CD4-positive, alpha-beta T cell treated with Interleukin-15 for 1 hour (primary cell): ENCODE results near the gene CENPP.

ENCODE experiments used
- DNase-seq: peaks from one replicate; pipeline ENCODE4 v3.0.0-alpha.2; 2020

The CENPP gene

GRCh38 chr9:92664394-92665152 lies 338.8 kb downstream of the CENPP start:
- DNase-seq, result no peak

DNA sequence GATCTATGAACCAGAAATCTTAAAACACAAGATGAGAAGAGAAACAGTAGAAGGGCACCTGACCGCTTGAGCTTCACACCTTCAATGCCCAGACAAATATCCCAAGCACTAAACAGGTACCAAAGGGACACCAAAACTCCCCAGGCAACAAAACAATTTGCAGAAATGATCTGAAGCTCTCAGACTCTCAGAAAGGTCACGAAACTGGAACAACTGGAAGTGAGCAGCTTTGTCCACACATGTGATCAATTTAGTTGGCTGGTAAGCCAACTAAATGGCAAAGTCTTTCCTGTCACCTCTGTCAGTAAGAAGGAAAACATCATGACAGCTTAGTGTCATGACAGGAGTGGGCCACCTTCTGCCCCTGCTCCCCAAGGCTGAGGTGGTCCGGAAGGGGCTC lies 340.1 kb downstream of the CENPP start:
- DNase-seq, result no peak

GRCh38 chr9:92666236-92666635 lies 340.5 kb downstream of the CENPP start:
- DNase-seq, result no peak

GRCh38 chr9:92666912-92667532 lies 341.3 kb downstream of the CENPP start:
- DNase-seq, result no peak

GRCh38 chr9:92668746-92669526 lies 343.2 kb downstream of the CENPP start:
- no peak for DNase-seq

DNA sequence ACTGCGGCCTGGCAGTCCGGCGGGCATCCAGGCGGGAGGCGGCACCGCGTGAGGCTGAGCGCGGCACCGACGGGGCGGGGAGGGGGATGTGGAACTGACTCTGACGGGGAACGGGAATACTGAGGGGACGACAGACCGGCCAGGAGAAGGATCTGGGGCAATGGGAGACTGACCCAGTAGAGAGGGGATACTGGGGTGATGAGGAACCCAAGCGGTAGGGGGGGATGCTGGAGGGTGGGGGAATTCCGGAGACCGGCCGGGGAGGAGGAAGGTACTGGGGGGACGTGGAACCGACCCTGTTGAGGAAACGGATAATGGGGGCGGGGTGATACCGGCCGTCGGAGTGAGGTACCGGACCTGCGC lies 343.8 kb downstream of the CENPP start:
- no peak for DNase-seq
